Measurements from ENCODE around the gene CHST6.

DNA sequence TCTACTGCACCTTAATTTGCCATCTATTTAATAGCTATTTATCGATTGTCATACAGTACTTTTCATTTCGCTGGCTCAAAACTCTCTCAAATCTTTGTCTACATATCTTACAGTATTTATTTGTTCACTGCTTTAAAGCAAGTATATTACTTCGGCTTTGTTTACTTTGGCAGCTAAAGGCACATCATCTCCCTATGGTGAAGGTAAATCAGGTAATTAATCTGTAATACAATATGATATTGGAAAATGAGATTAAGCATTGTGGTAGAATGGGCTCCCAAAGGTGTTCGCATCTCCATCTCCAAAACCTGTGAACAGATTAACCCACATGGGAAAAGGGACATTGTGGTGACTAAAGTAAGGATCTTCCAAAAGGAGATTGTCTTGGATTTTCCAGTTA, 37.2 kb downstream of the CHST6 start:
- no peak for TF ChIP-seq RFX5 (IDR thresholded peaks at IDR 0.05; ENCODE audit: borderline replicate concordance, low read depth, low read length)
- TF ChIP-seq RXRA (IDR thresholded peaks at IDR 0.05; ENCODE audit: insufficient read depth, low read depth, low read length) = no peak
